Measurements from ENCODE around the gene OR6B1.
"Not testable (repeated sequence)": the region's sequence is repeated elsewhere in the genome, so short reads cannot be mapped to it uniquely, and the experiment has no call there.

OR6B1 gene

DNA sequence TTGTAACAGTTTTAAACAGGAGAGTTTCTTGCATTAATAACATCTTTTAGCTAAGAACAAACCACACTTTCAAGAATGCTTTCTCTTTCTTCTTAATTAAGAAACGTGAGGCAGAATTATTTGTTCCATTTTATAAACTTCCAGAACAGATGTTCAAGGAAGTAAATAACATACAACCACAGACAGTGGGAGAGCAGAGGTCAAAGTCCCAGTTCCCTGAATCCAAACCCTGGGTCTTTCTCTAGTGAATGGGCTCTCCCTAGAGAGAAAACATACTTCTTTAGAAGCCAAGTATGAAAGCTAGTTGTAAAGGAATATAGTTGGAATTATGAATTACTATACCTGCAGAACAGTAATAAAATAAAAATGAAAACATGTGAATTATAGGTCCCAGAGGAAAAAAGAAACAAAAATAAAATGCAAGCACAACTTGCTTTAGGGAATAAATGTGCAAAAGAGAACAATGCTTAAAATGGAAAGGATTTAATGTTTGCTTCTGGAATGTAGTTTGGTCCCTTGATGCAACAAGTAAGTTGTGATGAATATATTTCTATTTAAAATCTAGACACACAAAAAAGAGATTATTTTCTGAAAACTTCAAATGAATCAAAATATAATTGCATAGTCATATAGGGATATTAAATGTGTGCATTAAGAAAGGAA, 6.0 kb downstream of the OR6B1 start:
- no peak for DNase-seq

DNA sequence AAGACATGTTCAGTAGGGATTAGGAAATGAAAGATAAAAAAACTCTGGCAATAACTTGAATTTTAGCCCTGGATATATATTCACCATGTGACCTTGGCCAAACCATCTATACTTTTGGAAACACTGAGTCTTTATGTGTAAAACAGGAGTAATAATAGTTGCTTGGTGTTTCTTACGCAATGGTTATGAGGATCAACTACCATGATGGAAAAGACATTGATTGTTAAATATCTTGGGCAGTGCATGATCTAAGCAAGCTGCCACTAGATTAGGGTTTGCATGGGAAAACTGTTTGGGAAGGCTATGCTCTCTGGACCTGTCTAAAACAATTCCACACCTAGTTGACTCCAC, 6.5 kb downstream of the OR6B1 start:
- no peak for DNase-seq

DNA sequence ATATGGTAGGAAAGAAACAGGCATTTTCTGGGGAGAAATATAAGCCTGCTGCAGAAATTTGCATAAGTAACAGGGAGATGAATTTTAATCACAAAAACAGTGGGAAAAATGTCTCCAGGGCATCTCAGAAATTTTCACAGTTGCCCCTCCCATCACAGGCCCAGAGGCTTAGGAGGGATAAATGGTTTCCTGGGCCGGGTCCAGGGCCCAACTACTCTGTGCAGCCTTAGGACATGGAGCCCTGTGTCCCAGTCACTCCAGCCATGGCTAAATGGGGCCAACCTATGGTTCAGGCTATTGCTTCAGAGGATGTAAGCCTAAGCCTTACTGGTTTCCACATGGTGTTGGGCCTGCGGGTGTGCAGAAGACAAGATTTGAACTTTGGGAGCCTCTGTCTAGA, 9.2 kb downstream of the OR6B1 start:
- no peak for DNase-seq

DNA sequence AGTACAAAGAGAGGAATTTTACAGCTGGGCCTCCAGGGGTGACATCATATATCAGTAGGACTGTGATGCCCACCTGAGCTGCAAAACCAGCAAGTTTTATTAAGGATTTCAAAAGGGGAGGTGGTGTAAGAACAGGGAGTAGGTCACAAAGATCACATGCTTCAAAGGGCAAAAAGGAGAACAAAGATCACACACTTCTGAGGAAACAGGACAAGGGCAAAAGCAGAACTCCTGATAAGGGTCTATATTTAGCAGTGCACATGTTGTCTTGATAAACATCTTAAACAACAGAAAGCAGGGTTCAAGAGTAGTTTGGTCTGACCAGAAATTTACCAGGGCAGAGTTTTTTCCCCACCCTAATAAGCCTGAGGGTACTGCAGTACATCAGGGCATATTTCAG, 9.9 kb downstream of the OR6B1 start:
- DNase-seq, result not testable (repeated sequence)

DNA sequence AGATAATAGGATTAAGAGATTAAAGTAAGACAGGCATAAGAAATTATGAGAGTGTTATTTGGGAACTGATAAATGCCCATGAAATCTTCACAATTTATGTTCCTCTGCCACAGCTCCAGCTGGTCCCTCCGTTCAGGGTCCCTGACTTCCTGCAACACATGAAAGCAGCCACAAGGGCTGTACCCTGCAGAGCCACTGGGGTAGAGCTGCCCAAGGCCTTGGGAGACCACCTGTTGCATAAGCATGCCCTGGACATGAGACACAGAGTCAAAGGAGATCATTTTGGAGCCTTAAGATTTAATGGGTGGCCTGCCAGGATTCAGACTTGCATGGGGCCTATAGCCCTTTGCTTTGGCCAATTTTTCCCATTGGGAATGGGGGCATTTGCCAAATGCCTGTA, 10.7 kb downstream of the OR6B1 start:
- not testable (repeated sequence) for DNase-seq

DNA sequence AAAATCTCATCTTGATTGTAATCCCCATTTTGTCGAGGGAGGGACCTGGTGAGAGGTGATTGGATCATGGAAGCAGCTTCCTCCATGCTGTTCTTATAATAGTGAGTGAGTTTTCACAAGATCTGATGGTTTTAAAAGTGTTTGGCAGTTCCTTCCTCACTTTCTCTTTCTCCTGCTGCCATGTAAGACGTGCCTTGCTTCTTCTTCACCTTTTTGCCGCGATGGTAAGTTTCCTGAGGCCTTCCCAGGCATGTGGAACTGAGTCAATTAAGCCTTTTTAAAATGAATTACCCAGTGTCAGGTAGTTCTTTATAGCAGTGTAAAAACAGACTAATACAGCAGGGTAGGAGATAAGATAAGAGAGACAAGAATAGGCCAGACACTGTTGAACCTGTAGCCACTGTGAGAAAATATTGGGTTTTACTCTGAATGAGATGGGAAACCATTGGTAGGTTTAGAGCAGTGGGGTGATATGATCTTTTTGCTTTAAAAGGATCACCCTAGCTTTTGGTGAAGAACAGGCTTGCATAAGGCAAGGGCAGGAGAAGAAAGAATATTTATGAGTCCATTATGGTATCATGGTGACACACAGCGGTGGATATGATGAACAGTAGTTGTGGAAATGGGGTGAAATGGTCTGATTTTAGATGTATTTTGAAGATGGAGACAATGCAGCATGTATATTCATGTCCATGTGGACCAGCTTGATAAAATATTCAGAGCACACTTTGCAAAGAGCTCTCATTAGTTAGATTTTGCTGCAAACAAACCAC, 11.5 kb downstream of the OR6B1 start:
- DNase-seq, result no peak

DNA sequence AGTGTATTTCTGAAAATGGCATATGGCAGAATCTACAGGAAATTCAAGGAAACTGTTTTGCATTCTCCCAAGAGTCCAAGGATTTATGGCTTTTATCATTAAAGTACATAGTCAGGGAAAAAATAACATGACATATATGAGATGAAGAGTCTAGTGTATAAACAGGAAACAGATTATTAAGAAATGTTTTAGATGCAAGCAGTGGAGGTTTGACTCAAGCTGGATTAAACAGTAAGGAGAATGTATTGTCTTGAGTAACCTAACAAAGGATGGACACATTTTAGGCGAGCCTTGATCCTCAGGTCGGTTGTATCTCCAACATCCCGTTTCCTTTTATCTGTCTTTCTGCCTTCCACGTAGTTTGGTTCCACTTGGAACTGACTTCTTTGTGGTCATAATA, 17.9 kb downstream of the OR6B1 start:
- no peak for DNase-seq

DNA sequence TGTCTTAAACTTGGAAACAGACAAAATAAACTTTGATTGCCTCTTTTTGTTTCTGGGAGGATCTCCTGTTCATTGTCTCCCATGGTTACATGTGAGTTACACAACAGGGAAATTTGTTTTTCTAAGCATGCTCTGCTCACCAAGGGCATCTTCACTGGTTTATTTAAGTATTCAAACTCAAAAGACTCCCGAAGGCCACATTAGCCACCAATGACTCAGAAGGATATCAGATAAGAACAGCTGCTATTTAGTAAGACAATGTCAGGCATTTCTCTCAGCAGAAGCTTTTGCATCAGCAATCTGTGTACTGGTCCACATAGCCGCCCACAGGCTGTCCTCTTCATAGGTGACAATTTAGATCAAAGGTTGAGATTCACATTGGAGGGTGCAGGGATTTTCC, 19.3 kb downstream of the OR6B1 start:
- no peak for DNase-seq

DNA sequence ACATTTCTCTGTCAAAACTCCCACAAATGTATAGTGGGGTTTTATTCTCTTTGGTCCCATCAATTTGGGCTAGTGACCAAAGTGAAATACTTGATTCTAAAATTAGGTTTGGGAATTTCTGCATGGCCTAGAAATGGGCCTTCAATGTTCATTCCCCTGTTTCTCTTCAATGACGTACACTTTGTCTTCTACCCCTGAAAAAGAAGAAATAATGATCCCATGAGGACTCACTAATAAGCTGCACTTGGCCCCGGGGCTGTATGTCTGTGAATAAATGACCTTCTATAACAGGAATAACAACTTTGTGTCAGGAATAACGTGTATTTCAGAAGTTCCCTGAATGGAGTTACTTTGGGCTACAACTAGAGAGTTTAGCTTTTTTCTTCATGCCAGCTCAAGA, 20.2 kb downstream of the OR6B1 start:
- no peak for DNase-seq

DNA sequence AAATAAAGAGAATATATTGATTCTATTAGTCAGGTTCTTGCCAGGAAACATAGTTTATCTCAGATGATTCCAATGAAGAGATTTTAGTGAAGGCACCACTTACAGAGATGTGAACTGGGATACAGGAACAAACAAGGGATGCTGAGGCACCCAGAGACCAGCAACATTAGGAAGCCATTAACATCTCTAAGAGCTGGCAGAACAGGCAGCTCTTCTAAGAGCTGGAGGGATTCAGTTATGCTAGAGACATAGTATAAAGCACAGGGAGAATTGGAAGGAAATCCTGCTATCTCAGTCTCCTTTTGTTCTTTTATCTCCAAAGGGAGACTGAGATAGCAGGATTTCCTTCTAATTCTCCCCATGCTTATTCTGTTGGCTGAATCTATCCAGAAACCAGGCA, 22.0 kb downstream of the OR6B1 start:
- DNase-seq, result no peak

DNA sequence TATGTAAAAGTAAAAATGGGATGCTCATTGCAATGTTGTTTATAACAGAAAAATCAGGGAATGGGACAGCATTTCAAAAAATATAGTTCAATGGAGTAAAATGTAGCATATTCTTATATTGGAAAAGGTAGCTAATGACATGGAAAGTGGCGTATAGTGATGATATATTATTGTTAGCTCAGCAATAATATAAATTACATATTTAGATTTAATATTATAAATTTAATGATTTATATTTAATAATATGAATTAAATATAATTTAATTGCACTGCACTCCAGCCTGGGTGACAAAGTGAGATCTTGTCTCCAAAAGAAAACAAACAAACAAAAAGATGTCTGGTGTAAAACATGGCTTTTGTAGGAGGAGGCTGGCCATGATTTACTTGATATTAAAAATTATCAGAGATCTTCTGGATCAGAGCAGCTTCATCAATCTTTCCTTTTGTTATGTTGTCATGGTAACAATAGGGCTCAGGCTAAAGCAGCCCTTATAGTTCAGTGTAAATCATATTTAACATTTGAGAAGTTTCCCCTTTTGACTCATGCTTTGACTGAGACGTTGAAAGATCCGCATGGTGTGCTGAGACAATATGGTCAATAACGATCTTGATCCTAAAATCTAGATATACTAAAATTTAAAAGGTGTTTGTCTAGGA, 23.2 kb downstream of the OR6B1 start:
- DNase-seq, result no peak

DNA sequence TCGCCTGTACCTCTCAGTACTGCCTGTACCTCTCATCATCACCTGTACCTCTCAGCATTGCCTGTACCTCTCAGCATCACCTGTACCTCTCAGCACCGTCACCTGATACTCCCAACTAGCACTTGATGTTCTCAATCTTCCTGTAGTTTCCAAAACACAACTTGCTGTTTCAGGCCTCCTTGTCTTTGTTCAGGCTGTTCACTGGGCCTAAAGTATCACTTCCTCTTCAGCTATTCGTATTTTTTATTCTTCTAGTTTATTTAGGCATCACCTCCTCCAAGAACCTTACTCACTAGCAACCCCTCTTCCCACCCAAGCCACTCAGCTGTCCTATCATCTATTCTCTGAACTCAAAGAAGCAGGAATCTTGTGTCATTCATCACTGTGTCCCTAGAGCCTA, 24.1 kb downstream of the OR6B1 start:
- no peak for DNase-seq

DNA sequence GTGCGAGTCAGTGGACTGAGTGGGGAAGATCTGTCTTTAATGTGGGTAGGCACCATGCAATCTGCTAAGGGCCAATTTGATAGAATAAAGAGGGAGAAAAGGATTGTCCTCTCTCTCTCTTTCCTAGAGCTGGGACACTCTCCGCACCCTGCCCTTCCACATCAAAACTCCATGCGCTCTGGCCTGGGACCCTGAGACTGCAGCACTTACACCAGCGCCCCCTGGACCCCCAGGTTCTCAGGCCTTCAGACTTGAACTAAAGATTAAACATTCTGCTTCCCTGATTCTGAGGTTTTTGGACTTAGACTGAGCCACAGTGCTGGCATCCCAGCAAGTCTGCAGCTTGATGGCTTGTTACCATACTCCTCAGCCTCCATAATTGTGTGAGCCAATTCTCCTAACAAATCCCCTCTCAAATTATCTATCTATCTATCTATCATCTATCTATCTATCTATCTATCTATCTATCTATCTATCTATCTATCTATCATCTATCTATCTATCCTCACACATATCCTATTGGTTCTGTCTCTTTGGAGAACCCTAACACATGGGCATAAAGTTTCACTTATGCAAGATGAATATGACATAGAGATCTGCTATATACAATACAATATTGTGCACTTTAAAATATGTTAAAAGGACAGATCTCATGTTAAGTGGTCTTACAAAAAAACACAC, 26.2 kb downstream of the OR6B1 start:
- no peak for DNase-seq

DNA sequence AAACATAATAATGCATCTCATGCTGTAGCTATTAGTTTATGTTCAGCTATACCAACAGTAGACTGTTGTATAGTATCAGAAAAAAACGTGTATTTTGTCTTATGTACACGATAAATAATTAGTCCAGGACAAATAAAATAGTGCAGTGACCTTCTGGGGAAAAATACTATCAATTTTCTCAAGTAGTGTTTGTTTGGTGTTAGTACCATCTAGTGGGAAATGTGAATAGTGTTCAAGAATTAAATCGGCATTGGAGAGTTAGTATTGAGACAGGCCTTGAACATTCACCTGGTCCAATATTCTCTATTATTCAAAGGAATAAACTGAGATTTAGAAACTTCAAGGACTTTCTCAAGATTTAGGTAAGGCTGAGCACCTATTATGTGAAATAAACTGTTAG, 26.9 kb downstream of the OR6B1 start:
- DNase-seq, result no peak

DNA sequence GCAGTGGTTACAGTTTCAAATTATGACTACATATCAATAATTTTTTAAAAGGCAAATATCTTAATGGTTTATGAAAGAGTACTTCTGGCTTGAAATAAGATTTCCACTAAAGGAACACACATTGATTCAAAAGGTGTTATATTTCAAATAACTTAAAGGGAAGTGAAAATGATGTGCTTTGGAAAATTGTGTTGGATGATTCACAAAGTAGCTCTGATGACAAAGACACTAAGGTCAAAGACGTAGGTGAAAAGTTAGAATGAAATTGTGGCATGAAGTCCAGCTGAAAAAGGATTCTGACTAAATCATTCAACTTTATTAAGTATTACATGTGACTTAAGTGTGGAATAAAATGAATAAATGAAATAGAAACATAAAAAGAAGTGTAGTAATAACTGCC, 27.9 kb downstream of the OR6B1 start:
- DNase-seq, result no peak

DNA sequence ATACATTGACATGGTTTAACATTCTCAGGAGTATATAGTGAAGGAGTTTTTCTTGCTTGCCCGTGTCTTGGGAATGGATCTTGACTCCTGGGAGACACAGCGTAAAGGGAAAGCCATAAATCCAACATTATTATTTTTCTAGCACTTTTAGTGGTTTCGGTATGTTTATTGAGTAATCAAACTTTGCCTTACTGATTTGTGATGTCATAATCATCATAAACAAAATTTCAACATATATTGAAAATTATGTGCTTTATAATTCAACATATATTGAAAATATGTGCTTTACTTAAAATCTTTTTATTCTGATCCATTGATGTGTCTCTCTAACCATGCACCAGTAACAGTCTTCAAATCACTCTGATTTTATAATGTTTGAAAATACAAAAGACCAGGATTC, 28.4 kb downstream of the OR6B1 start:
- no peak for DNase-seq

DNA sequence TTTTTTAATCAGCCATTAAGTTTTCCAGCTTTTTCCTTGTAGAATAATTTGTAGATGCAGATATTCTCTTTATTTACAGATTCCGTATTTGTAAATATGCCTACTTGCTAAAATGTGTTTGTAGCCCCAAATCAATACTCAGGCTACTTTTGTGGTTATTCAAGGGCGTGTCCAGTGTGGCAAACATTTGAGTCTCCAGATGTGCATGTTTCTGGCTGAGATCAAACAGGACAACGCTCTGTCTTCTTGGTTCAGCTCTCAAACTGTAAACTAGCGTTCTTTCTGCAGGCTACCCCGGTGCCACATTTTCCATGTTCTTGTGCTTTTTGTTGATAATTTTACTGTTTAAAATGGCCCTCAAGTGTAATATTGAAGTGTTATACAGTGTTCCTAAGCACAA, 32.4 kb downstream of the OR6B1 start:
- DNase-seq, result no peak

DNA sequence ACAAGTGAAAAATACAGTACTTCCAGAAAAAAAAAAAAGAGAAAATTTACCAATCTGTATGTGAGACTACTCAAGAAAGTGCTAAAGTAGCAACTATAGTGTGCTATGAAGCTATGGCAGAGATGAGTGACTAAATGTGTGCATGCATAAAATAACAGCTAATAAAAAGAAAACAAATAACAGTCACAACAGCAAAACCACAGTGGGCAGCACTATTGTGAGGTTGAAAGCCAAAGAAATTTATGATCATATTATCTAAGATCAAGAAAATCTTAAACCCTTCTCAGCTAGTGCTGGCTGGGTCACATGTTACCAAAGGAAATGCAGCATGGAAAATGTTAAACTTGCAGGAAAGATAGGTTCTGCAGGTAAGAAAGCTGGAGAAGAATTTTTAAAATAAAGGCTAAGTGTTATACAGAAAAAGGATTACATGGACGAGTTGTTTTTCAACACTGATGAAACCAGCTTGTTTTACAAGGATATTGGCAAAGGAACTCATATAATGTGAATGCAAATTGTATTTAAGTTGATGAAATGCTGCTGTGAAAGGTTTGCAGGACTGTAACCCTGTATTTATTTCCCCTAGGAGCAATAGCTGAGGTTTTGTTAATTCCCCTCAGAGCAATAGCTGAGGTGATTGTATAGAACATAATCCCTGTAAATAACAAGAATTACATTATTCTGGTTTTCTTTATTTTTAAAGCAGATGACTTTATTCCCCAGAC, 33.0 kb downstream of the OR6B1 start:
- no peak for DNase-seq

DNA sequence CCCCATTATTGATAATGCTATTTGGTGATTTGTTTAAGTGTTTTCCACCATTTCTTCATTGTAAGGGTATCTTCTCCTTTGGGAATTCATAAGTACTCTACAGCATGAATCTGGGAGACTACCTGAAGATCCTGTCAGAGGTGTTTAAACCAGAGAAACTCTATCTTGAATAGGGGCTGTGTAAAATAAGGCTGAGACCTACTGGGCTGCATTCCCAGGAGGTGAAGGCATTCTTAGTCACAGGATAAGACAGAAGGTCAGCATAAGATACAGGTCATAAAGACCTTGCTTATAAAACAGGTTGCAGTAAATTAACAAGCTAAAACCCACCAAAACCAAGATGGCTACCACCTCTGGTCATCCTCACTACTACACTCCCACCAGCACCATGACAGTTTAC, 35.3 kb downstream of the OR6B1 start:
- DNase-seq, result no peak

DNA sequence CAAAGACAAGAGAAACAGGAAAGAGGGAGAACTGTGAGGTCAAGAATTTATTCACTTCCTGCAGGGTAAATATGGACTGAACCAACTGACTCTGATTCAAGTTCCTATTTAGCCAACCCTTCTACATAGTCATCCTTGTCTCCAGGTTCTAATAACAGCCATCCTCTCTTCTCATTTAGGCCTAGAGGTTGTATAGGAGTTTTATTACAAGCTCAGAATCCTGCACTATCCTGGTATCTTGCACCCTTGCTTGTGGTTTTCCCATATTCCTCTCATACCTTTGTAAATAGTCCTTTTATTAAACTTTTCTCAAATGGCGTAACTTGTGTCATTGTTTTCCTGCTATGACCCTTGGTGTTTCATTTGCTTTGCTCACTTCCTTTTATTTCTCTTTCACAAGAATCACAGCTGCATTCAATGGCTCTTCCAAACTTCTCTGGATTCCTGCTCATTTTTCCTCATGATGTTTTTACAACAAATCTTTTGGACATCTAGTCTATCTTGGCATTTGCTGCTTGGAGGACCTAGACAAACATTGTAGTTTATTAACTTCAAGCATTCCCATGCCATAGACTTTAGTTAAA, 36.3 kb downstream of the OR6B1 start:
- no peak for DNase-seq

DNA sequence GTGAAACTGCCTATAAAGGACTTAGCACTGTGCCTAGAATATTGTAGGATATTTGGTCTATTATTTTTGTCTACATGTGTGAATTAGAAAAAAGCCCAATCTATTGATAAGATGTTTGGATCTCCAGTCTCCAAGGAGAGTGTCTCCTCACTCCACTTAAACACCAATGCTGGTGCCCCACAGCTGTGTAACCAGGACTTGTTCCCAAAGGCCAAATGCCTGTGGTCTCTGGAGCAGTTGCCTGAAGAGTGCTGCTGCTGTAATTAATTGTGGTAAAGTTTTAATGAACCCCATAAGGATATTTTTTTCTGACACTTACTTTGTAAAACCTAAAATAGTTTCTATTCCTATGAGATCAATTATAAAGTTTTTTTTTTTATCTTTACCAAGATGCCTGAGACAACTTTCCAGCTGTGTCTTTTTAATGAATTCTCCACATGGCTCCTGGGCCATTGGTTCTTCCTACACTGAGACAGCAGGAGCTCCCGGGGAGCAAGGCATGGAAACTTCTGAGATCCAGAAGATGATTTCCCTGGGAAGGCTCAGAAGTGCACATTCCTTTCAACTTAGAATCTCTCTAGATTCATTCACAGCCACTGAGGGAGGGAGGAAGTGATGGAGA, 37.4 kb downstream of the OR6B1 start:
- no peak for DNase-seq

Measured in anterior cingulate cortex (tissue), 58 donors.